Measurements from ENCODE around the gene ADAT2. TPM values are rescaled to one million over a fixed set of nuclear protein-coding genes. Genes with fewer than 3 reads are reported as not detected.

The ADAT2 gene
- total RNA-seq, 4 donors from 2014 or later, result 3.8 to 26.1 (median 5.9) TPM

DNA sequence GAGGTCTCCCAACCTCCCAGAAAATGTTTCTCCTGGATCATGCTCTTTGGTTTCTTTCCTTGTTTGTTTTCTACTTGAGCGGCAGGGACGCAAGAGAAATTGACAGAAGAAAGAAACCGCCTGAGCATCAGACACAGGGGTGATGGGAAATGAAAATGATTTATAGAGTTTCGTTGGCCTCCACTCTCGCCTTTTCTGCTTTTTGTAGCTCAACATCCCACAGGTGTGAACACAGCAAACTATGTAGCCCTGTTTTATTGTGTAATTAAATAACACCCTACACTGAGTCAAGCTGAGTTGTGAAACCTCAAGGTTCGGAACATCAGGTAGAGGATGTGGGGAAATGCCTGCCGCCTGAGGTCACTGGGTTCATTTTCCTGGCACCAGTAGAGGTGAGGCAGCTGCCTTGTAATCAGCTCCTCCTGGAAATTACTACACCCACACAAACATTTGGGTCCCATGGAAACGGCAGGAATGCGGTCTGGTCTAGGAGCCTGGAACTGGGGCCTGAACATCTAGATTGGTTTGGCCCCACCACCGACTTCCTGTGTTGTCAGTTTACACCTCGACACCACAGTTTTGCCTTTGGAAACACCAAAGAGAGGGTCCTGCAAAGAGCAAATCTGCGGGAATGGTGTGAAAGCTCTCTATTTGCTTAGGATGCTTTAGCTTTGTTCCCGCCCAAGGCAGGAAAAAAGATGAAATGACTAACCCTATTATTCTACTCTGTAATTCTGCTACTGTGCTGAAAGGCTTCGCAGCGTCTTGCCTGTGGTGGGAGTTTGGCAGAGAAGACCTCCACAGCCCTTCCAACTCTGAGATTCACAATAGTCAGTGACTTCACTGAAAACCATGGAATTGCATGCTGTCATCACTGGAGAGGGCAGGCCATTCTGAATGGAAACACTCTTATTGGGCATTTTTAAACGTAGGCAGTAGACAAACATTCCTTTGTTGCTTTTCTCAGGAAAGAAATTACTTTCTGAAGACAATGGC, 53.0 kb downstream of the ADAT2 start:
- TF ChIP-seq POLR2A (IDR thresholded peaks at IDR 0.05), result no peak
- TF ChIP-seq, protein P1, sequence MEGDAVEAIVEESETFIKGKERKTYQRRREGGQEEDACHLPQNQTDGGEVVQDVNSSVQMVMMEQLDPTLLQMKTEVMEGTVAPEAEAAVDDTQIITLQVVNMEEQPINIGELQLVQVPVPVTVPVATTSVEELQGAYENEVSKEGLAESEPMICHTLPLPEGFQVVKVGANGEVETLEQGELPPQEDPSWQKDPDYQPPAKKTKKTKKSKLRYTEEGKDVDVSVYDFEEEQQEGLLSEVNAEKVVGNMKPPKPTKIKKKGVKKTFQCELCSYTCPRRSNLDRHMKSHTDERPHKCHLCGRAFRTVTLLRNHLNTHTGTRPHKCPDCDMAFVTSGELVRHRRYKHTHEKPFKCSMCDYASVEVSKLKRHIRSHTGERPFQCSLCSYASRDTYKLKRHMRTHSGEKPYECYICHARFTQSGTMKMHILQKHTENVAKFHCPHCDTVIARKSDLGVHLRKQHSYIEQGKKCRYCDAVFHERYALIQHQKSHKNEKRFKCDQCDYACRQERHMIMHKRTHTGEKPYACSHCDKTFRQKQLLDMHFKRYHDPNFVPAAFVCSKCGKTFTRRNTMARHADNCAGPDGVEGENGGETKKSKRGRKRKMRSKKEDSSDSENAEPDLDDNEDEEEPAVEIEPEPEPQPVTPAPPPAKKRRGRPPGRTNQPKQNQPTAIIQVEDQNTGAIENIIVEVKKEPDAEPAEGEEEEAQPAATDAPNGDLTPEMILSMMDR (IDR thresholded peaks at IDR 0.05), result no peak
- Histone ChIP-seq H3K9me3 (no peaks in the 10 kb centered on the region), H3K36me3 (no peaks in the 10 kb centered on the region), H3K27me3 (no peaks in the 10 kb centered on the region), H3K4me3 (no peak overlapping the region), H3K27ac (no peak overlapping the region), H3K4me1 (no peaks in the 10 kb centered on the region)
- intact Hi-C loops (cut with DNase I; ENCODE audit: low total_unique reads), result no loop called here
- peak; percentile 29 to 37 for DNase-seq

DNA sequence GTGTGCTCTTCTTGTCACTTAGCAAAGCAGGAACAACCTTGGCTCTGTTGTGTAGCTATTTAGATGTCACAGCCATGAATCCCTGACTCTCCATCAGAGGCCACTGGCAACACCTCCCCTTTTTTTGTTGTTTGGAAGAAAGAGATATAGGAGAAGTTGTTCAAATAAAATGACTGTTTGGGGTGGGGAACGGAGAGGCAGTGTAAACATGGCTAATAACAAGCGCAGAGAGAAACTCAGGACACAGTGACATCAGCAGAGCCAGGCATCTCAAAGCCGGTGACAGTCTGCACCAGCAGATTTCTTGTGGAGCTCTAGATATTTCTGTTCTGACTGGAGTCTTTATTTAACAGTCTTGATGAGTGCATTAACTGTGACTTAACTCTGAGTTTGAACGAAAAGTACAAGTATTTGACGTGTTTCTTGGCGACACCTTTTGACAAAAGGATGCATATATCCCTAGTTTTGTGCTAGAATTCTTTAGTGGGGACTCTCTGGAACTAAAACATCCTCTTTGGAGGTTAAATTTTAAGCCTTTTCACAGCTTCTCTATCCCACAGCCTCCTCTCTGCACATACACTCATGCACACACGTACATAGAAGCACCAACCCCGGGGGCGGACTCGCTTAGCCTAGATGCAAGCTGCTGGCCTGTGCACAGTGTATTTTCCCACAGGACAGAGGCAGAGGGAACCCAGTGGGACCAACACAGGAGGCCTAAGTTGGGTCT, 53.8 kb downstream of the ADAT2 start:
- intact Hi-C loops (cut with DNase I; ENCODE audit: low total_unique reads), result no loop called here
- Histone ChIP-seq H3K4me1 (no peaks in the 10 kb centered on the region), H3K4me3 (no peak overlapping the region), H3K36me3 (no peaks in the 10 kb centered on the region), H3K27ac (no peak overlapping the region), H3K27me3 (no peaks in the 10 kb centered on the region), H3K9me3 (no peaks in the 10 kb centered on the region)
- TF ChIP-seq, protein P1 (IDR thresholded peaks at IDR 0.05), result no peak
- TF ChIP-seq POLR2A (IDR thresholded peaks at IDR 0.05), result no peak
- DNase-seq, result no peak

DNA sequence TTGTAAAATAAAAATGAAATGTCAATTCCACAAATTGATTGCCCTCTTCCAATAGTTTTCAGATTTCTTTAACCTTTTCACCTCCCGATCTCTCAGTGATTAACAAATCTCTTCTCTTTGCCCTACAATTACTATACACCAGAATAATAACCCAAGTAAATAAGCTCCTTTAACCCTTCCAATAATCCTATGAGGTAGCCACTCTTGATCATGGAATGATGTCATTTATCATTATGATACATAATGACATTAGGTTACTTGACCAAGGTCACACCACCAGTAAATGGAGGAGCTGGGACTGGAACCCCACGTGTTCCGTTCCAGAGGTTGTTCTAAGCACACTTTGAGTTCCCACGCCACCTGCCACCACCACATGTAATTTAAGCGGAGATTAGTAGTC, 54.8 kb downstream of the ADAT2 start:
- Histone ChIP-seq H3K27me3 (no peaks in the 10 kb centered on the region), H3K9me3 (no peaks in the 10 kb centered on the region), H3K27ac (no peak overlapping the region), H3K4me3 (no peak overlapping the region), H3K36me3 (no peaks in the 10 kb centered on the region), H3K4me1 (no peaks in the 10 kb centered on the region)
- intact Hi-C loops (cut with DNase I; ENCODE audit: low total_unique reads), result no loop called here
- no peak for TF ChIP-seq POLR2A (IDR thresholded peaks at IDR 0.05)
- TF ChIP-seq, protein P1 (IDR thresholded peaks at IDR 0.05), result no peak
- no peak for DNase-seq

DNA sequence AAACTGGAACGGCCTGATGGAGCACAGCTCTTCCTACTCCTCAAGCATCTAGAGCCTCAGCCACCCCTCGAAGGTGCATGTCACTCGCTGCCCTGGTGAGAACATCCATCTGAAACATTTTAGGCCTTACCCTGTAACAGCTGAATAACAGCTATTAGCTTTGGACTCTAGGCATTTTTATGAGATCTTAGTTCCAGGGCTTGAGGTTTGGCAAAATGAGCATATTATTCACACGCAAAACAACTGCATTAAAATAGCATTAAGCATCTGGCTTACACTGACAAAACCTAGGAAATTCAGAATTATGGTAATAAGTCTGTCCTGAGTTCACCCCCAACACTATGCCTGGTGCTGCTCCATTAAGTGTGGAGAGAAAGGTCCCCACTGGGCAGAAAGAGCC, 56.1 kb downstream of the ADAT2 start:
- H3K4me1 ChIP-seq, result no peaks in the 10 kb centered on the region
- no peaks in the 10 kb centered on the region for H3K36me3 ChIP-seq
- no peak overlapping the region for H3K27ac ChIP-seq
- no peak overlapping the region for H3K4me3 ChIP-seq
- DNase-seq, result no peak
- H3K27me3 ChIP-seq, result no peaks in the 10 kb centered on the region
- TF ChIP-seq, protein P1 (IDR thresholded peaks at IDR 0.05), result no peak
- TF ChIP-seq POLR2A (IDR thresholded peaks at IDR 0.05), result no peak
- intact Hi-C loops (cut with DNase I; ENCODE audit: low total_unique reads), result no loop called here
- no peaks in the 10 kb centered on the region for H3K9me3 ChIP-seq

DNA sequence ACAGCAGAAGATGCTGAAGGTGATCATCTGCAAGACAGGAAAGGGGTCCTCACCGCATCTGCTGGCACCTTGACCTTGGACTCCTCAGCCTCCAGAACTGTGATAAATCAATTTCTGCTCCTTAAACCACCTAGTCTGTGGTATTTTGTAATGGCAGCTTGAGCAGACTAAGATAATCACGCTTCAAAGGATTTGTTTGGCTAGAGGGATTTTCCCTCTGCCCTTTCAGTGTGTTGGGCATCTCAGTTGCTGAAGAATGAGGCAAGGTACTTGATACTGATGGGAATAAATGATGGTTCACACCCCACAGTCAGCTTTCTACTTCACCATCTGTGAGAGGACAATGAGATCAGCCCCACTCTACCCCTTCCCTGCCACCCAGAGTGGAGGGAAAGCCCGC, 60.2 kb downstream of the ADAT2 start:
- Histone ChIP-seq H3K9me3 (no peaks in the 10 kb centered on the region), H3K27ac (no peak overlapping the region), H3K36me3 (no peaks in the 10 kb centered on the region), H3K4me1 (no peaks in the 10 kb centered on the region), H3K4me3 (no peak overlapping the region), H3K27me3 (no peaks in the 10 kb centered on the region)
- intact Hi-C loops (cut with DNase I; ENCODE audit: low total_unique reads), result no loop called here
- no peak for DNase-seq
- TF ChIP-seq, protein P1 (IDR thresholded peaks at IDR 0.05), result no peak
- no peak for TF ChIP-seq POLR2A (IDR thresholded peaks at IDR 0.05)

All from uterus (tissue), 4 donors.